Urinary bladder (tissue), 4 donors: ENCODE results near the gene MYO18A. TPM values are rescaled to one million over a fixed set of nuclear protein-coding genes. Genes with fewer than 3 reads are reported as not detected.
"Not testable (repeated sequence)": the region's sequence is repeated elsewhere in the genome, so short reads cannot be mapped to it uniquely, and the experiment has no call there.

Experiments used
- DNase-seq: peaks from one replicate; pipeline ENCODE4 v3.0.0-alpha.2; 2015; ENCODE audit errors: extremely low spot score
- H3K27ac ChIP-seq: one replicate; pipeline ENCODE4 v1.5.1; 2013; ENCODE audit warnings: low read depth, mild to moderate bottlenecking, moderate library complexity
- H3K36me3 ChIP-seq: one replicate; pipeline ENCODE4 v1.6.1; 2013; ENCODE audit warnings: mild to moderate bottlenecking, moderate library complexity; ENCODE audit not compliant: insufficient read depth
- H3K4me1 ChIP-seq: one replicate; pipeline ENCODE4 v1.6.1; 2013; ENCODE audit warnings: mild to moderate bottlenecking, moderate library complexity; ENCODE audit not compliant: insufficient read depth
- H3K4me3 ChIP-seq: one replicate; pipeline ENCODE4 v1.5.1; 2013; ENCODE audit warnings: low read depth, low read length
- WGBS: extraction: QIAGEN DNeasy Blood & Tissue Kit; methylation state at CpG from one replicate; pipeline ENCODE4 v1.1.7; 2013; 5-methylcytosine and 5-hydroxymethylcytosine counted together
- polyA plus RNA-seq: library from polyadenylated mRNA; stranded (reverse); fragments of 200-250 nt; gene quantifications from one replicate; pipeline ENCODE4 v1.2.3, GENCODE V29; 2013
- total RNA-seq: library from RNA; depleted of rRNA; stranded (reverse); fragments of >200 nt; gene quantifications from one replicate; pipeline ENCODE4 v1.2.3, GENCODE V29; 2014
- donor health status: healthy with polysubstance abuse.
- donor health status: healthy.

The MYO18A gene
- total and polyA plus RNA-seq, 2 donors: 30.6 to 33.8 TPM

DNA sequence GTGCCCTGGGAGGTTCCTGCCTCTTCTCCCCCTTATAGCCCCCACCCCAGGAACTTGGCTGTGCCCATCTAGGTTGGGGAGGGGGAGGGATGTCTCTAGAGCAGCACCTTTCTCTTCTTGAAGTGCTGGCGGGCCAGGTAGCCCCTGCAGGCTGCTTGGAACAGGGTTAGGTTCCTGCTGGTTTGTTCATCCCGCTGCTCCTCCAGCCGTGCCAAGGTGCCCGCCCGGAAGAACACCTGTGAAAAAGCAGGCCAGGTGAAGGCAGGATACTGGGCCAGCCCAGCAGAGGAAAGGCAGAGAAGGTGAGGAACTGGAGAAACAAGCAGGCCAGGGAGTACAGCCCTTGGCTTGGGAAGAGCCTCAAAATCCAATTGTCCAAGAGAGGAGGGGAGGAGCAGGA is 80.7 kb downstream of the MYO18A start:
- Histone ChIP-seq H3K27ac (no peak overlapping the region), H3K36me3 (peaks cover 20% of the 10 kb centered on the region), H3K4me3 (no peak overlapping the region), H3K4me1 (no peaks in the 10 kb centered on the region)
- 85% methylated on average over 5 of the region's 5 CpGs for WGBS
- DNase-seq: no peak

DNA sequence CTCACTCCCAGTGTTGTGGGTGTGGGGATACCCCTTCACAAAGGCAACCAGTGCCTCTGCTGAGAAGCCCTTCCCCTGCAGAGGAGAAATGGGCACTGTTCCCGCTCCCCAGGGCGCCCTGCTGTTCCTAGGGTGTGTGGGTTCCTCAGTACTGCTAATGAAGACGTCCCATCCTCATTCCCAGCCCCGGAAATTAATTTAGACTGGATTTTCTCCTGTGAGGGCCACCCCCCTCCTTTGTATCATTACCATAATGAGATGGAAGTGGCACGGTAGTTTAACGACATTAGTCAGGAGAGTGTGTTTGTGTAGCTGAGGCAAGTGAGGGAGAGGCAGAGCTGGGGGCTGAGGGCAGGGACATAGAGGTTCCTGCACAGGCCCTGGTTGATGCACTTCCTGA is 84.1 kb downstream of the MYO18A start:
- 71% methylated on average over 6 of the region's 6 CpGs for WGBS
- H3K27ac ChIP-seq: no peak overlapping the region
- no peak overlapping the region for H3K4me3 ChIP-seq
- H3K4me1 ChIP-seq: no peaks in the 10 kb centered on the region
- H3K36me3 ChIP-seq: peaks cover 20% of the 10 kb centered on the region
- DNase-seq: no peak

DNA sequence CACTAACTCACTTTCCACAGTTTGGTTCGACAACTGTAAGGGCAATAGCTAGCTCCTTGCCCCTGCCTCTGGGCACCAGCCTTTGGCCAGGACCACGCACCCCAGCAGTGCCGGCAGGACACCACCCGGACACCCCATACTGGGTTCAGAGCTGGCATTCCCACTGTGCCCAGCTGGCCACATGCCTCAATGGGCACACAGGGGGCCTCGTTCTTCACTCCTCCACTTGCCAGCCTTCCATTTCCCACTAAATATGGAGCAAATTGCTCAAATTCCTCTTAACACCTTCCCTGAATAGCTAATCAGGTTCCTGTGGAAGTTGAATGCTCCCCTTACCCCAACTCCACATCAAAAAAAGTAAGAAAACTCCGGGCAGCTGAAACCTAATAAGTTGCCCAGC is 84.8 kb downstream of the MYO18A start:
- Histone ChIP-seq H3K36me3 (peaks cover 20% of the 10 kb centered on the region), H3K4me1 (no peaks in the 10 kb centered on the region)

DNA sequence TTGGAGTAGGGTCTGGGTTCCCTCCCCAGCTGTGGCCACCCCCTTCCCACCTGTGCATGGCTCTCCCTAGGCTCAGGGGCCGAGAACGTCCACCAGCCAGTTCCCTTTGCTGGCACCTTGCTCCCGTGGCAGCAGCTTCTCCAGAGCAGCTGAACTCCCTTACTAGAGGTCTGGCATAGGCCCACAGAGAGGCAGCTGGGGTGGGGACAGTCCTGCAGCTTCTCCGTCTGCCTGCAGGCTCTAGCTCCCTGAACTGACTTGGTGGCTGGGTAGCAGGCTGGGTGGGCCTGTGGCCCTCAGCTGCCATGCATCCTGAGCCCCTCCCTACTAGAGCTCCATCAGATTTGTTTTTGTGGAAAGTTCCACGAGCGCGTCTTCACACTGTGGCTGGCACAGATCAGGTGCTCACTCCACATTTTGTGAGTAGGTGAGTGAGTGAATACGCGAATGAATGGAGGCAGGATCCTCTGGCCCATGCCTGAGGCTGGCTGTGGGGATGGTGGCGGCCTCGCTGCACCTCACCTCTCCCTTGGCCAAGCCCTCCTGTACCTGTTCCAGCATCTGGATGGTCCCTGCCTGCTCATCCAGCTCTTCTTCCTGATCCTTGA is 86.0 kb downstream of the MYO18A start:
- 85% methylated on average over 11 of the region's 11 CpGs for WGBS
- H3K27ac ChIP-seq: no peak overlapping the region
- peaks cover 20% of the 10 kb centered on the region for H3K36me3 ChIP-seq
- no peaks in the 10 kb centered on the region for H3K4me1 ChIP-seq
- no peak for DNase-seq
- no peak overlapping the region for H3K4me3 ChIP-seq

More for the DNA sequence above, 84.8 kb downstream of the MYO18A start:
- H3K27ac ChIP-seq: no peak overlapping the region
- whole genome bisulfite sequencing: 91% methylated on average over 6 of the region's 6 CpGs
- no peak for DNase-seq
- no peak overlapping the region for H3K4me3 ChIP-seq

DNA sequence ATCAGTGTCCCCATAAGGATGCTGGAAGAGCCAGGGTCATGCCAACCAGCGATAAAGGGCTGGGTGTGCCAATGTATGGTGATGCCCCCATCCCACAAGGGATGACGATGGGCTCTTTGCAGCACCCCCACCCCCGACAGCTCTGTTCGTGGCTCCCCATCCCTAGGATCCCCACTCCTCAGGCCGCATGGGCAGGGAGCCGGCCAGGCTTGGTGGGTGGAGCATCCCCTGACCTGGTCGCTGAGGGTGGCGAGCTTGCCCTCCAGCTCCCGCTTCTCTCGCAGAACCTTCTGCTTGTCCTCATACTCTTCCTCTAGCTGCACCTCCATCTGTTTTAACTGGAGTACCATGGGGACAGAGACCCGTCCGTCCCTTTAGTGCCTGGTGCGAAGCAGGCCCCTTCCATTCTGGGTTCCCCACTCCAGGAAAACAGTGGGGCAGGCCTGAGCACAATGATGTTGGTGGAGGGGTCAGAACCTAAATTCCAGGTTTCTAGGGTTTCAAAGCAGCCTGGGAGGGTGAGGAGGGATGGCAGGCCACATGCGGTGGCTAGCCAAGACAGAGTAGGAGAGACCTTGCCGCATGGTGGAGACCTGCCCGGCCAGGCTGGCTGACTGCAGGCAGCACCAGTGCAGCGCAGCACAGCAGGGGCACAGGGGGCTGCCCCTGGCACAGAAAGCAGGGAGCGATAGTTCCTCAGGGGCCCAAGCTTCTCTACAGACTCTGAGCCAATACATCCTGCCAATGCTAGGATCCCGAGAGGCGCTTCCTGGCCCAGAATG is 86.9 kb downstream of the MYO18A start:
- peaks cover 13% of the 10 kb centered on the region for H3K36me3 ChIP-seq
- 96% methylated on average over 20 of the region's 20 CpGs for WGBS
- H3K4me3 ChIP-seq: no peak overlapping the region
- no peaks in the 10 kb centered on the region for H3K4me1 ChIP-seq
- no peak for DNase-seq
- no peak overlapping the region for H3K27ac ChIP-seq

DNA sequence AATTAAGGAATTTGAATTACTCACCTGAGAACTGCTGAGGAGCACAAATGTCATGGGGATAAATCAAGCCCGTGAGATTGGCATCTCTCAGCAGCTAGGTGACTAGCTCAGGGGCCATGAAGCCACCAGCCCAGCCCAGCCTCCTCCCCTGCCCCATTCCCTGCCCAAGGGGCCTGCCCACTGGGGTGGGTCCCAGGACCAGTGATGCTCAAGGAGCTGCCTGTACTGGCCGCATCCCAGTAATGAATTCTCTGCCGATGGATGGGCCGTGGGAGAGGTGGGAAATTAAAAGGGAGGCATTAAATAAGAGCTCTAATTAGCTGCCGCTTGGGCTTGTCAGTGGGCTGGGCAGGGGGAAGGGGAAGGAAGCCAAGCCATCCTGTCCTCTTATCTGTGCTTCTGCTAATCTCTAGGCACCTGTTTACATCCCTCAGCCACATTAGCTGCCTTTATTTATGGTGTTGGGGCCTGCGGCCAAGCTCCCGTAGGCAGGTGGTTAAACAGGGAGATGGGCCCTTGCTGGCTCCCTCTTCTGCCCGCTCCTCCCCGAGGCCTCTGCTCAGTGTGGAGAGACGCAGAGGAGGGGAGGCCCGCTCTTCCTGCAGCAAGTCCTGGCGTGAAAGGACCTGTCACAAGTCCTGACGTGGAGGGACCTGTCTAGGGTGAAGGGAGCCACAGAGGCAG is 88.5 kb downstream of the MYO18A start:
- Histone ChIP-seq H3K36me3 (peaks cover 6% of the 10 kb centered on the region), H3K4me3 (no peak overlapping the region), H3K27ac (no peak overlapping the region), H3K4me1 (no peaks in the 10 kb centered on the region)
- peak; percentile 43 for DNase-seq
- WGBS: 80% methylated on average over 13 of the region's 13 CpGs

DNA sequence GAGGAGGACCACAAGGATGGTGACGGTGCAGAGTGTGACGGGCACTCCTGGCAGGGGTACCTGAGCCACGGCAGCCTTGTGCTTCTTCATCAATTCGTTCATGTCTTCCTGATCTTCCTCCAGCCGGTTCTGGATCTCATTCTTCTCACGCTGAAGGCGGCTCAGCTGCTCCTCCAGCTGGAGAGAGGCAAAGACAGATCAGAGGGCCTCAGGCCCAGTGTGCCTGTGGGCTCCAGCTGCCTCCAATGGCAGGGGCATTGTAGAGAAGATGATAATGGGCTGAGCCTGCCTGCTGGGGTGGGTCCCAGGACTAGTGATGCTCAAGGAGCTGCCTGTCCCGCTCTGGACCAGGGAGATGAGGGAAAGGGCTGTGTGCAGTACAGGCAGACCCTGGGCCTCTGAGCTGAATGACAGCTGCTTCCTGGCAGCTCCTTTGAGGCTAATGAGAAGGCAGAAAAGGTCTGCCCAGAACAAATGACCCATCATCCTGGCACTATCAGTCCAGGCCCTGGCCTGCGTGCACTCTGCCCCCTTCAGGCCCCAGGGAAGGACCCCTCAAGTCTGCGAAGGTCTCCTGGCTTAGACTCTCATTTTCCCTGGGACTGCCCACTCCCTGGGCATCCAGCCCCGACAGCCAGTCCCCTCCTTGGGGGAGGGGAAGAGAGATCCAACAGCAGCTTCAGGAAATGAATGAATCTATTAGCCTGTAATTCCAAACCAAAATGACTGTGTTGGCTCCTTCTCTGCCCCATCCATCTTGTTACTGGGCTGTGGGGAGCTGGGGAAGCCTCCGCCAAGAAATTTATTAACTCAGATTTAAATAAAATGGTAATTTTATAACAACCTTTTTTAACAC is 89.2 kb downstream of the MYO18A start:
- no peak overlapping the region for H3K27ac ChIP-seq
- peaks cover 2% of the 10 kb centered on the region for H3K36me3 ChIP-seq
- H3K4me3 ChIP-seq: no peak overlapping the region
- DNase-seq: no peak
- no peaks in the 10 kb centered on the region for H3K4me1 ChIP-seq
- WGBS: 76% methylated on average over 12 of the region's 12 CpGs

DNA sequence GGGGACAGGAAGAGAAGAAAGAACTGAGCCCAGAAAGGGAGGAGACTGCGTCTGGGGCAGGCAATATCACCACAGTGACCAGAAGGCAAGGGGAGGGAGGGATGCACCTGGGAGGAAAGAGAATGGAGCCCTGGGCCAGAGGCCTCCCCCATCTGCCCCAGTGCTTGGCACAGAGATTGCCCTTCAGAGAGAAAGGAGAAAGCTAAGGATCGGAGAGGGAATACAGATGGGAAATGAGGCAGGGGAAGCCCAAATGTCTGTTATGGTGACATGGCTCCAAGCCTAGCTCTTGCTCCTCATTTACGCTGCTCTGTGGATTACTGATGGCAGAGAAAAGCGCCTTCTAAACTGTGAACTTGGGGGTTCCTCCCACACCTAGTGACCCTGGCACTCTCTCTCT is 90.1 kb downstream of the MYO18A start:
- no peaks in the 10 kb centered on the region for H3K4me1 ChIP-seq
- no peak overlapping the region for H3K27ac ChIP-seq
- DNase-seq: no peak
- 87% methylated on average over 4 of the region's 4 CpGs for WGBS
- peaks cover 2% of the 10 kb centered on the region for H3K36me3 ChIP-seq
- H3K4me3 ChIP-seq: no peak overlapping the region

DNA sequence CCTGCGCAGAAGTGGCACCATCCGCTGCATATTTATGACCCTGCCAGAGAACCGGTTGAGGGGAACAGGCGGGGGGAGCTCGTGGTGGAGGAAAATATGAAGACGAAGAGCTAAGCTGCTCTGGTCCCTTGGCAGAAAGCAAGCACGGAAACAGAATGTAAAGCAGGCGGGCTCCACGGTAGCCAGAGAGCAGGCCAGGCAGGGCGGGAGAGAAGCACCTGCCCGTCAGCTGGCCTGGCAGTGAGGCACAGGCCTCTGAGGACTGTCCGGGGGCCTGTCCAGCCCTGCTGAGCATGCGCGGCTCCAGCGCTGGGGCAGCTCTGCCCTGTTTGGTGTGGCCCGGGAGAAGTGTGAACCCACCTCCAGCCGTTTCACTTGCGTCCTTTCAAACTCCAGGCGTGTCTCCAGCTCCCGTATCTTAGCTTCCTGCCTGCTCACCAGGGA is 90.6 kb downstream of the MYO18A start:
- Histone ChIP-seq H3K4me1 (no peaks in the 10 kb centered on the region), H3K27ac (no peak overlapping the region), H3K36me3 (peaks cover 2% of the 10 kb centered on the region), H3K4me3 (no peak overlapping the region)
- WGBS: 80% methylated on average over 20 of the region's 20 CpGs
- DNase-seq: no peak

DNA sequence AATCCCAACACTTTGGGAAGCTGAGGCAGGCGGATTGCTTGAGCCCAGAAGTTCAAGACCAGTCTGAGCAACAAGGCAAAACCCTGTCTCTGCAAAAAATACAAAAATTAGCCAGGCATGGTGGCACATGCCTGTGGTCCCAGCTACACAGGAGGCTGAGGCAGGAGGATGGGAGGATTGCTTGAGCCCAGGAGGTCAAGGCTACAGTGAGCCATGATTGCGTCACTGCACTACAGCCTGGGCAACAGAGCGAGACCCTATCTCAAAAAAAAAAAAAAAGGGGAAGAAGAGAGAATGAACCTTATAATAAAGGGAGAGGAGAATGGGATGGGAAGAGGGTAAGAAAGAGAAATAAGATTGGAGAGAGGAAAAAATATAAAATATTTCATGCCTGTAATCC is 91.4 kb downstream of the MYO18A start:
- H3K4me1 ChIP-seq, DNase-seq, H3K36me3 ChIP-seq, H3K27ac ChIP-seq, H3K4me3 ChIP-seq: not testable (repeated sequence)
- WGBS: 95% methylated on average over 3 of the region's 3 CpGs

DNA sequence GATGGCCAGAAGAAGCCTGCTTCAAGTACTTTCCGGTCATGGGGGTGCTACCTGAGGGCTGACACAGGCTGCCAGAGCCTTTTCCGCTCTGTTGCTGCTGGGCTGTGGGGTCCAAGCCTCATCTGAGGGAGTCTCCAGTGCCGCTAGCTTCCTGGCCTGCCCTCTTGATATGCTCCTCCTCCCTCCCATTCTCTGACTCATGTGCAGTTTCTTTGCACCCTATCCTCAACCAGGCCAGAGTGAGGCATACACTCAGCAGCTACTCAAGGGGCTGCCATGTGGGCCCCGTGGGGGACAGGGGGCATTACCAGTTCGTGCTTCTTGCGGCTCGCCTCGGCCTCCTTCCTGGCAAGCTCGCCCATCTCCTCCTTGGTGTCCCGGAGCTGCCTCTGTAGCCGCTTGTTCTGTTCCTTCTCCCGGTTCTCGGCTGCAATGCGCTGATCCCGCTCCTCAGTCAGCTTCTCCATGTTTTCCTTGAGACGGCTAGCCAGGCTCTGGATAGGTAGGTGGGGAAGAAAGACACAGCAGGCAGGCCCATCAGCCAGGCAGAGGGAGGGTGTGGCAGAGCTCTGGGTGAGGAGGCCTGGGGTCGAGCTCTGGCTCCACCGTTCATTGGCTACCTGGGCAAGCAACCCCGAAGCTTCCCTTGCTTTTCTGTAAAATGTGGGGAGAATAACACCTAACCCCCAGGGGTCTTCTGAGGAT is 93.4 kb downstream of the MYO18A start:
- no peak for DNase-seq
- H3K27ac ChIP-seq: no peak overlapping the region
- no peaks in the 10 kb centered on the region for H3K4me1 ChIP-seq
- peaks cover 2% of the 10 kb centered on the region for H3K36me3 ChIP-seq
- 89% methylated on average over 19 of the region's 19 CpGs for WGBS
- H3K4me3 ChIP-seq: no peak overlapping the region

DNA sequence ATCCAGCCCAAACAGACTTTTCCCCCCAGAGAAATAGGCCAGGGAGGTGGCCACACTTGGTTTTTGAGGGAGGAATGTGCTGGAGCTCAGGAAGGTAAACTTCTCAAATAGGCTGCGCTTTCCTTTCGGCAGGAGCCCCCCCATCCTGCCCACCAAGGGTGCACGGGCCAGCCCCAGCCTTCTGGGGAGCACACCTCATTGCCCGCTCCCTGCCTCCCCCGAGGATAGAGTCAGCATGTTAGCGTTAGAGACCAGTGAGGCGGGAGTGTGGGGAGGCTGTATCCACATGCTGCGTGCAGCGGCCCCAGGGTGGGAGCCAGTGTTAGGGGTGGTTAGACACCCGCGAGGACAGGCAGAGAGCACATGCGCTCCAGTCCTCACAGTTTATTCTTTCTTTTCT is 95.0 kb downstream of the MYO18A start:
- Histone ChIP-seq H3K4me1 (no peaks in the 10 kb centered on the region), H3K27ac (no peak overlapping the region), H3K4me3 (no peak overlapping the region), H3K36me3 (peaks cover 5% of the 10 kb centered on the region)
- 89% methylated on average over 12 of the region's 12 CpGs for WGBS
- DNase-seq: no peak
